Activated effector memory CD4-positive, alpha-beta T cell treated with anti-CD3 and anti-CD28 coated beads, Interleukin-2, amount 50 U/mL, for 16 hours (primary cell): Measurements from ENCODE around the gene SEMA4G.
A peak's percentile ranks its signal among the peaks of the same experiment; 100 is the strongest.

Source experiments
- DNase-seq: peaks from one replicate; pipeline ENCODE4 v3.0.0-alpha.2; 2020

Gene SEMA4G, protein sequence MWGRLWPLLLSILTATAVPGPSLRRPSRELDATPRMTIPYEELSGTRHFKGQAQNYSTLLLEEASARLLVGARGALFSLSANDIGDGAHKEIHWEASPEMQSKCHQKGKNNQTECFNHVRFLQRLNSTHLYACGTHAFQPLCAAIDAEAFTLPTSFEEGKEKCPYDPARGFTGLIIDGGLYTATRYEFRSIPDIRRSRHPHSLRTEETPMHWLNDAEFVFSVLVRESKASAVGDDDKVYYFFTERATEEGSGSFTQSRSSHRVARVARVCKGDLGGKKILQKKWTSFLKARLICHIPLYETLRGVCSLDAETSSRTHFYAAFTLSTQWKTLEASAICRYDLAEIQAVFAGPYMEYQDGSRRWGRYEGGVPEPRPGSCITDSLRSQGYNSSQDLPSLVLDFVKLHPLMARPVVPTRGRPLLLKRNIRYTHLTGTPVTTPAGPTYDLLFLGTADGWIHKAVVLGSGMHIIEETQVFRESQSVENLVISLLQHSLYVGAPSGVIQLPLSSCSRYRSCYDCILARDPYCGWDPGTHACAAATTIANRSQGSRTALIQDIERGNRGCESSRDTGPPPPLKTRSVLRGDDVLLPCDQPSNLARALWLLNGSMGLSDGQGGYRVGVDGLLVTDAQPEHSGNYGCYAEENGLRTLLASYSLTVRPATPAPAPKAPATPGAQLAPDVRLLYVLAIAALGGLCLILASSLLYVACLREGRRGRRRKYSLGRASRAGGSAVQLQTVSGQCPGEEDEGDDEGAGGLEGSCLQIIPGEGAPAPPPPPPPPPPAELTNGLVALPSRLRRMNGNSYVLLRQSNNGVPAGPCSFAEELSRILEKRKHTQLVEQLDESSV

GRCh38 chr10:100969187-100970075 lies at the start of gene SEMA4G:
Gene SEMA4G (plus strand): TSS chr10:100969504. CDS start chr10:100972913, 3,409 bp downstream.
- peak; percentile 77 for DNase-seq

DNA sequence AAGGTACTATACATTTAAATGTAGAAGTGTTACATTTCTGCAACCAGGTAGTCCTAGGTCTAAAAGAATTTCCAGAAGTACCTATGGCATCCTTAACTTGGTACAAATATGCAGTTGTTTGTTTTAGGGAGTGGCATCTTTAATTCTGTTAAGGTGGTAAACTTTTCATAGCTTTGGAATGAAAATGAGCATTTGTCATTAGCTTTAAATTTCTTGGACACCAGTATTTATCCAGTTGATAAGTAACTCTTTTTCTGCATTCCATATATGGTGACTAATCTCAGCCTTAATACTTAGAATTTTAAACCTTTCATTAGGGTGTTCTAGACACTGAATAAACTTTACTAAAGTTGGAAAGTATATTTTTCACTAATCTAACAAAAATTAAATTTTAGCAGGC lies 45.7 kb upstream of the SEMA4G start:
- DNase-seq, result no peak

- no peak for DNase-seq
Measured at GRCh38 chr10:100927266-100927665, 42.0 kb upstream of the SEMA4G start.

- DNase-seq, result no peak
Measured at GRCh38 chr10:100928039-100928438, 41.3 kb upstream of the SEMA4G start.

DNA sequence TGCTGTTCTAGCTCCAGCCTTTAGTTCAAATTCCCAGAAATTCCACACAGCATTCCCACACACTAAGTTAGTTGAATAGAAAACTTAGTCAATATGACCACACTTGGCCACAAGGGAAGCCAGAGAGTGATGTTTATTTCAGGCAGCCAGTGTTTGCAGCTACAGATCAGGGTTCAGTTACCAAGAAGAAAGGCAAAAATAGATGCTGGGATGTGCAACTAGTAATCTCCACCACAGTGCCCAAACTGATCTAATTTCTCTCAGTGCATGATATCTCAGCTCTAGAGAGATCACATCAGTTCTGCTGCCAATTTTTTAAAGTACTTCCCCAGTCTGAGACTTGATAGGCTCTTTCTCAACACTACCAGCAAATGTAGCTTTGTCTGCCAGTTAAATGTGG lies 38.9 kb upstream of the SEMA4G start:
- DNase-seq, result no peak

DNA sequence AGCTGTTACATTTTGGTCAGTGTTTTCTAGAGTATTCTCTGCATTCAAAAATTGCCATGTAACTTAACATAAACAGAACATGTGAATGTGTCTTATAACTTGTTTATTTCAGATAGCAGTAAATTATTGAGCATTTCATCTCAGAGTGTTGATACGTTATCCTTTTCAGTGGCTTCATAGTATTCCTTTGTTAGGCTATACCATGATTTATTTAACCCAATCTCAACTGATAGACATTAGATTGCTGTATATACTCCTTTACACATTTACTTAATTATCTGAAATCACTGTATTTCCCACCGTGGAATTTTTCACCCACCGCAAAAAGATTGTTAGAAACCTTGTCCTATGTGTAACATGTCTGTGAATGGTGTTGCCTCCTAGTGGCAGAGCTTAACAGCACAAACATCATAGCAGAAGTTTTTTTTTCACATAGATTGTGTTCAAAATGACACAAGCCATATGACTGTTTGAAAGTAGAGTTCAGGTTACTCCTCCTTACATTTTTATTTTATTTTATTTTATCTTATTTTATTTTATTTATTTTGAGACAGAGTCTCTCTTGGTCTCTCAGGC lies 35.1 kb upstream of the SEMA4G start:
- DNase-seq, result no peak

- DNase-seq, result no peak
Measured at GRCh38 chr10:100939763-100940344, 29.4 kb upstream of the SEMA4G start.

- no peak for DNase-seq
Measured at GRCh38 chr10:100942229-100942628, 27.1 kb upstream of the SEMA4G start.

DNA sequence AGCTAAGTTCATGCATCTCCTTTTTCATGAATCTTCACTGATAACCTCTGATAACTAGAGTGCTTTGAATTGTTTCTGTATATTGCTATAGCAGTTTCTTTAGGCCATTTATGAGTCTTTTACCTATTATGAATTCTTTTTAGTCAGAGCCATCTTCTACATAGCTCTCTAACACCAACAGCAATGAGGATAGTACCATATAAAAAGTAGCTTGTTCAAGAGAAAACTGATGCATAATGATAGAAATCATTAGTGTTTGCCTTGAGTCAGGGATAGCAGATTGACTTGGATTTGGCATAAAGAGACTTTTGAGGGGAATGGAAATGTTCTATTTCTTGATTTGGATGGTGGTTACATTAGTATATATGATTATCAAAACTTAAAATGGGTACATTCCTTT lies 25.8 kb upstream of the SEMA4G start:
- DNase-seq, result no peak

DNA sequence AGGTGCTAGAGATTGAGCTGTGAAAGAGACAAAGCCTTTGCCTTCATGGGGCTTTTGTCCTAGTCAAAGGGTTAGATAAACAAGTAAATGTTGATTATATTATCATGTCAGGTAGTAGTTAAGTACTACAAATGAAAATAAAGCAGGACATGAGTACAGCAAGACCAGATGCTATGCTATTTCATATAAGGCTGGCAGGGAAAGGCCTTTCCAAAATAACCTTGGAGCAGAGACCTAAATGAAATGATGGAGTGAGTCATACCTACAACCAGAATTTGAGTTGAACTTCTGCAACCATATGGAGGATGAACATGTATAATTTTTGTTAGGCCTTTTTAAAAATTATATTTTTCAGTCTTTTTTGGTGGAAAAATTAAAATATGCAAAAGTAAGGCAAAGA lies 23.6 kb upstream of the SEMA4G start:
- DNase-seq, result no peak

DNA sequence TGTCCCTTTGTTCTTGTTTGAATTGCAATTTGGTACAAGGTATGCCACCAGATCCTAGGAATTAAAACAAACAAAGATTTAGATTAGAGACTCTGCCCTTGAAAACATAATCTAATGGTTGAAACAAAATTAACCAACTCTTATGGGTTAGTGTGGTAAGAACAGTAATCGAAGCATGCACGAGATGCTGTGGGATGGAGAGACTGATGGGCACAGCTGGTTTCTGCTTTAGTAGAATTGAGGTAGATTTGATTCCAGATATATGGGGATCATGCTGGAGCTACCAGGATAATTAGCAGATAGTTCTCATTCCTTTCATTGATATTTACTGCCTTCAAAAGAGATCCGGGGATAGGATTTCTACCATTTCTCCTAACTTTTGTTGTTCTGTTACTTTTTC lies 20.4 kb upstream of the SEMA4G start:
- no peak for DNase-seq

DNA sequence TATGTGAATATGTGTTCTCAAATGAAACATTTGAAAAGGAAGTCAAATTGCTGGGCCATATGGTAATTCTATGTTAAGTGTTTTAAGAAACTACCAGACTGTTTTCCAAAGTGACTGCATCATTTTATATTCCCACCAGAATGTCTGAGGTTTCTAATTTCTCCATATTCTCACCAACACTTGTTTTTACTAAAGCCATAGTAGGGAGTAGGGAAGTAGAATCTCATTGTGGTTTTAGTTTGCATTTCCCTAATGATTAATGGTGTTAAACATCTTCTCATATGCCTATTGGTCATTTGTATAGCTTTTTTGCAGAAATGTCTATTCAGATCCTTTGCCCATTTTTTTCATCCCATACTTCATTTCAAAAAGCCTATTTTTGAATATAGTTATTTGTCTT lies 9.1 kb upstream of the SEMA4G start:
- no peak for DNase-seq

GRCh38 chr10:100962351-100963080 lies 6.8 kb upstream of the SEMA4G start:
- no peak for DNase-seq

GRCh38 chr10:100963826-100964225 lies 5.5 kb upstream of the SEMA4G start:
- DNase-seq, result no peak

DNA sequence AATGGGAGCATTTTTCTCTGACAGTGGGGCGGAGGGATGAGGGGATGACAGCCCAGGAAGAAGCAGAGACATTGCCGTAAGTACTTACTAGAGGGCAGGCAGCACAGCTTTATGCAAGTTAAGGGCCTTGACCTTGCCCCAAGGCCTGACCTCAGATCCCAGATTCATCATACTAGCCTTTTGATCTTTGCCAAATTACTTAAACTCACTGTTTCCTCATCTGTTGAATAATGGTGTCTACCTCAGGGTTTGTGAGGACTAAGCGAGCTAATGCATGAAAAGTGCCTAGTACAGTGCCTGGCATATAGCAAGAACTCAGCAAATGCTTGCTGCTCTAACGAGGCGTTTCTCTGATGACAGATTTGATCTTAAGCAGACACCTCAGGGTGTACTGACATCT lies 3.5 kb upstream of the SEMA4G start:
- DNase-seq, result no peak

- DNase-seq, result no peak
Measured at GRCh38 chr10:100966887-100967286, 2.4 kb upstream of the SEMA4G start.

DNA sequence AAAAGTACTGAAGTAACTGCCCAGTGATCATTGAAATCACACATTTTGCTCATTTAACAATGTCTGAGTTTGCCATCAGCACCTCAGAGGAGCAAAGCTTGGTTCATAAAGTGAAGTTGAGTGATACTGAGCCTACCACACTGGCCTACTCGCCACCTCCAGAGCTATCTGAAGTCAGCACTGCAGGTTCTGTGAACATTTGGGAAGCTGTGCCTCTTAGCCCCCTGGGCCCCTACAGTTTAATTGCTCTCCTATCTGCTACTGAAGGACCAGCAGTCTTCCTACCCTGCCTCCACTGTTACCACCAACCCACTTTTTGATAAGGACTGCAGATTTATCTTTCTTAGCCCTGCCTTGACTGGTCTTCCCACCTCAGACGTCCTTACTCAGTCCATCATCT lies 2.0 kb upstream of the SEMA4G start:
- no peak for DNase-seq

GRCh38 chr10:100968062-100968736 lies 1.1 kb upstream of the SEMA4G start:
- no peak for DNase-seq

GRCh38 chr10:100968863-100969186 lies 479 bp upstream of the SEMA4G start:
- DNase-seq, result no peak

DNA sequence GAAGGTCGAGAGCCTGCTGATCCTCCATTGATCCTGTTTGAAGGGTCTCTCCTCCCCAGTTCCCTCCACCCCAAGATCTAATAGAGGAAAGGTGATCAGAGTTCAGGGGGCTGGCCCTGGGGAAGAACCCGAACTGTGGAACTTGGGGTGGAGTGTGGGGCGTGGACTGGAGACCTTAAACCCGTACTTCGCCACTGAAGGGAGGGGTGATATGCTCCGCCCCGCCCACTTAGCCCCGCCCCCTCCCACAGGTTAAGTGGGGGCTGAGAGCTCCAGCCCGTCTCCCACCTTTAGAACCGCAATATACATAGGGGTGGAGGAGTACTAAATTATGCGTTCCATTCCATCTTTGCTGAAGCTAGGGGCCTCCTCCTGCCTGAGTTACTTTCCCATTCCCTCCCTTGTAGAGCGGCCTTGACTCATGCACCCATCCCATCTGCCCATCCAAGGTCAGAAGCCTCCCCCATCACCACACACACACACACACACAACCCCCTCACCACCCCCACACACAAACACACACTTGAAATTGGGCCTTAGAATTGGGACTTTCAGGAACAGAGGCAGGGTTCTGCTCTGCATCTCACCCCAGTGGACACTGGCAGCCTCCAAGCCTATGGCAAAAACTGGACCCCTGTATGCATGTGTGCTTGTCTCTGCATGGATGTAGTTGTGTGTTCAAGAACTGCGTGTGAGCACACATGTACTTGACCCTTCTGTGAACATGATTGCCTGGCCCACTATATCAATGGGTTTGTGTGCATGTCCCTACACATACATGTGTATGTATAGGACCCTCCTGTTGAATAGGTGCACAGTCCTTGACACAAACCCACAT lies 991 bp downstream of the SEMA4G start:
- DNase-seq, result peak; percentile 70
